ENCODE measurements around the gene GAB3.

DNA sequence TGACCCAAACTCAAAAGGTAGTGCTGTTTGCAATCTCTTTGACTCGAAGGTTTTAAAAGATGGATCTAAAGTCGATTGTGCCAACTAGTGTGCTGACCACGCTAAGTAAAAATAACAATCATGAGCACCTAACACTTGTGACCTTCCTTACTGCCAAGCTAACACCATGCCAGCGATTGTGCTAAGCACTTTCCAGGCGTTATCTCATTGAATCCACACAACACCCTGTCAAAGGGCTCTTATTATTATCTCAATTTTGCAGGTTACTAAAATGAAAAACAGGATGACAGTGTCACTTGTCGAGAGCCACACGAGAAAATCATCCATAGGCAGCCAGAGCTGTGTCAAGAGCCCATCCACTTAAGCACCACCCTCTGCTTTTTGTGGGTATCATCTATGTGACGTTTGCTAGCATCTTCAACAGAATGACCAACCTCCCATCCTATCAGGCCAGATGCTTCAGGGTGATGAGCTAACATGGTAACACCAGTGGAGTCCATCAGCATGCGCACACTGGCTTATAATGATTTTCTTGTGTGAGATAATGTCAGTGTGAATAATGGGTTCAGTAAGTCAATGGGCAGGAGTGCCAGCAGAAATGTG, 893 bp upstream of the GAB3 start:
- TF ChIP-seq SP1 (CRISPR knock-in tag; conservative IDR thresholded peaks at IDR 0.05) (no peak), CREB1 (CRISPR knock-in tag; IDR thresholded peaks at IDR 0.05) (no peak), SMAD3 (CRISPR knock-in tag; IDR thresholded peaks at IDR 0.05; ENCODE audit: borderline replicate concordance) (no peak)
- TF ChIP-seq, protein P1, sequence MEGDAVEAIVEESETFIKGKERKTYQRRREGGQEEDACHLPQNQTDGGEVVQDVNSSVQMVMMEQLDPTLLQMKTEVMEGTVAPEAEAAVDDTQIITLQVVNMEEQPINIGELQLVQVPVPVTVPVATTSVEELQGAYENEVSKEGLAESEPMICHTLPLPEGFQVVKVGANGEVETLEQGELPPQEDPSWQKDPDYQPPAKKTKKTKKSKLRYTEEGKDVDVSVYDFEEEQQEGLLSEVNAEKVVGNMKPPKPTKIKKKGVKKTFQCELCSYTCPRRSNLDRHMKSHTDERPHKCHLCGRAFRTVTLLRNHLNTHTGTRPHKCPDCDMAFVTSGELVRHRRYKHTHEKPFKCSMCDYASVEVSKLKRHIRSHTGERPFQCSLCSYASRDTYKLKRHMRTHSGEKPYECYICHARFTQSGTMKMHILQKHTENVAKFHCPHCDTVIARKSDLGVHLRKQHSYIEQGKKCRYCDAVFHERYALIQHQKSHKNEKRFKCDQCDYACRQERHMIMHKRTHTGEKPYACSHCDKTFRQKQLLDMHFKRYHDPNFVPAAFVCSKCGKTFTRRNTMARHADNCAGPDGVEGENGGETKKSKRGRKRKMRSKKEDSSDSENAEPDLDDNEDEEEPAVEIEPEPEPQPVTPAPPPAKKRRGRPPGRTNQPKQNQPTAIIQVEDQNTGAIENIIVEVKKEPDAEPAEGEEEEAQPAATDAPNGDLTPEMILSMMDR (IDR thresholded peaks at IDR 0.05) = no peak
- TF ChIP-seq, protein P2, sequence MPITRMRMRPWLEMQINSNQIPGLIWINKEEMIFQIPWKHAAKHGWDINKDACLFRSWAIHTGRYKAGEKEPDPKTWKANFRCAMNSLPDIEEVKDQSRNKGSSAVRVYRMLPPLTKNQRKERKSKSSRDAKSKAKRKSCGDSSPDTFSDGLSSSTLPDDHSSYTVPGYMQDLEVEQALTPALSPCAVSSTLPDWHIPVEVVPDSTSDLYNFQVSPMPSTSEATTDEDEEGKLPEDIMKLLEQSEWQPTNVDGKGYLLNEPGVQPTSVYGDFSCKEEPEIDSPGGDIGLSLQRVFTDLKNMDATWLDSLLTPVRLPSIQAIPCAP (CRISPR knock-in tag; IDR thresholded peaks at IDR 0.05) = no peak
- TF ChIP-seq, protein P3, sequence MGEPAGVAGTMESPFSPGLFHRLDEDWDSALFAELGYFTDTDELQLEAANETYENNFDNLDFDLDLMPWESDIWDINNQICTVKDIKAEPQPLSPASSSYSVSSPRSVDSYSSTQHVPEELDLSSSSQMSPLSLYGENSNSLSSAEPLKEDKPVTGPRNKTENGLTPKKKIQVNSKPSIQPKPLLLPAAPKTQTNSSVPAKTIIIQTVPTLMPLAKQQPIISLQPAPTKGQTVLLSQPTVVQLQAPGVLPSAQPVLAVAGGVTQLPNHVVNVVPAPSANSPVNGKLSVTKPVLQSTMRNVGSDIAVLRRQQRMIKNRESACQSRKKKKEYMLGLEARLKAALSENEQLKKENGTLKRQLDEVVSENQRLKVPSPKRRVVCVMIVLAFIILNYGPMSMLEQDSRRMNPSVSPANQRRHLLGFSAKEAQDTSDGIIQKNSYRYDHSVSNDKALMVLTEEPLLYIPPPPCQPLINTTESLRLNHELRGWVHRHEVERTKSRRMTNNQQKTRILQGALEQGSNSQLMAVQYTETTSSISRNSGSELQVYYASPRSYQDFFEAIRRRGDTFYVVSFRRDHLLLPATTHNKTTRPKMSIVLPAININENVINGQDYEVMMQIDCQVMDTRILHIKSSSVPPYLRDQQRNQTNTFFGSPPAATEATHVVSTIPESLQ (CRISPR knock-in tag; IDR thresholded peaks at IDR 0.05) = no peak
- TF ChIP-seq, protein P4, sequence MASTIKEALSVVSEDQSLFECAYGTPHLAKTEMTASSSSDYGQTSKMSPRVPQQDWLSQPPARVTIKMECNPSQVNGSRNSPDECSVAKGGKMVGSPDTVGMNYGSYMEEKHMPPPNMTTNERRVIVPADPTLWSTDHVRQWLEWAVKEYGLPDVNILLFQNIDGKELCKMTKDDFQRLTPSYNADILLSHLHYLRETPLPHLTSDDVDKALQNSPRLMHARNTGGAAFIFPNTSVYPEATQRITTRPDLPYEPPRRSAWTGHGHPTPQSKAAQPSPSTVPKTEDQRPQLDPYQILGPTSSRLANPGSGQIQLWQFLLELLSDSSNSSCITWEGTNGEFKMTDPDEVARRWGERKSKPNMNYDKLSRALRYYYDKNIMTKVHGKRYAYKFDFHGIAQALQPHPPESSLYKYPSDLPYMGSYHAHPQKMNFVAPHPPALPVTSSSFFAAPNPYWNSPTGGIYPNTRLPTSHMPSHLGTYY (CRISPR knock-in tag; IDR thresholded peaks at IDR 0.05) = no peak

Measured in WTC11 (cell line).